IMR-90 (cell line): Measurements from ENCODE around the gene RBM8A. TPM values are rescaled to one million over a fixed set of nuclear protein-coding genes. Genes with fewer than 3 reads are reported as not detected.

Experiments used
- ATAC-seq: fragments of 200-7000 bp; cut with Tn5 transposase; 2 replicates; pipeline ENCODE4 v1.9.1; 2020; ENCODE audit warnings: low read depth, mild to moderate bottlenecking, moderate library complexity
- BruUV-seq: library from RNA; stranded (reverse); fragments of 400-500 nt; replicated peaks from 2 replicates; lab custom pipeline; 2021; lab: Mats Ljungman, UMichigan
- CTCF ChIA-PET: fragments of 300-600 bp; formaldehyde crosslinking; extraction: SDS; loops from one replicate; lab custom pipeline; 2021; ENCODE audit warnings: antibody characterized with exemption; lab: Yijun Ruan, JAX
- POLR2A ChIA-PET: fragments of 300-600 bp; sonication (Branson Sonifier 250); formaldehyde crosslinking; loops from one replicate; lab custom pipeline; 2022; ENCODE audit warnings: antibody characterized with exemption; ENCODE audit not compliant: unreplicated experiment; lab: Charles Lee
- DNase-seq: peaks from one replicate; pipeline ENCODE4 v3.0.0; 2013
- H2AFZ ChIP-seq: replicated peaks from 2 replicates; pipeline ENCODE3; 2013; ENCODE audit warnings: low read length, mild to moderate bottlenecking; ENCODE audit not compliant: poor library complexity
- H2AK5ac ChIP-seq: 2 replicates; pipeline ENCODE4 v1.6.1; 2013; ENCODE audit warnings: low read depth, low read length, inconsistent platforms
- H2AK9ac ChIP-seq: replicated peaks from 2 replicates; pipeline ENCODE3; 2013; ENCODE audit warnings: mild to moderate bottlenecking, low read depth, low read length, moderate library complexity; ENCODE audit not compliant: poor library complexity
- H2BK120ac ChIP-seq: 2 replicates; pipeline ENCODE4 v1.6.1; 2013; ENCODE audit warnings: low read depth, low read length, inconsistent platforms
- H2BK15ac ChIP-seq: 3 replicates; pipeline ENCODE4 v1.6.1; 2013; ENCODE audit warnings: low read depth, low read length, inconsistent platforms
- H2BK20ac ChIP-seq: 2 replicates; pipeline ENCODE4 v1.6.1; 2013; ENCODE audit warnings: low read depth, mild to moderate bottlenecking, inconsistent platforms, low read length, moderate library complexity
- H2BK5ac ChIP-seq: 2 replicates; pipeline ENCODE4 v1.6.1; 2013; ENCODE audit warnings: mild to moderate bottlenecking, low read depth, low read length, inconsistent platforms; ENCODE audit not compliant: poor library complexity, severe bottlenecking
- H3K14ac ChIP-seq: replicated peaks from 2 replicates; pipeline ENCODE4 v1.6.1; 2013; ENCODE audit warnings: low read depth, low read length, inconsistent platforms
- H3K18ac ChIP-seq: 2 replicates; pipeline ENCODE4 v1.6.1; 2013; ENCODE audit warnings: low read depth, low read length, control low read depth
- H3K23ac ChIP-seq: 2 replicates; pipeline ENCODE4 v1.6.1; 2013; ENCODE audit warnings: low read depth, low read length, inconsistent platforms
- H3K27ac ChIP-seq: 2 replicates; pipeline ENCODE4 v1.5.1; 2013; ENCODE audit warnings: mild to moderate bottlenecking, control low read depth, low read length; ENCODE audit not compliant: insufficient read depth
- H3K27me3 ChIP-seq: 2 replicates; pipeline ENCODE4 v1.6.1; 2013; ENCODE audit warnings: low read length; ENCODE audit not compliant: control insufficient read depth, insufficient read depth
- H3K36me3 ChIP-seq: 2 replicates; pipeline ENCODE4 v1.6.1; 2013; ENCODE audit warnings: low read length, mixed read lengths; ENCODE audit not compliant: control insufficient read depth, insufficient read depth
- H3K4ac ChIP-seq: 2 replicates; pipeline ENCODE4 v1.6.1; 2013; ENCODE audit warnings: low read depth, low read length, inconsistent platforms
- H3K4me1 ChIP-seq: 2 replicates; pipeline ENCODE4 v1.6.1; 2013; ENCODE audit warnings: low read length, mixed read lengths; ENCODE audit not compliant: control insufficient read depth, insufficient read depth
- H3K4me2 ChIP-seq: 2 replicates; pipeline ENCODE4 v1.6.1; 2013; ENCODE audit warnings: low read depth, mild to moderate bottlenecking, control low read depth, low read length, moderate library complexity
- H3K4me3 ChIP-seq: 2 replicates; pipeline ENCODE4 v1.5.1; 2013; ENCODE audit warnings: low read depth, mild to moderate bottlenecking, control low read depth, low read length, moderate library complexity; ENCODE audit not compliant: insufficient read depth
- H3K56ac ChIP-seq: 2 replicates; pipeline ENCODE4 v1.6.1; 2013; ENCODE audit warnings: low read length, inconsistent platforms; ENCODE audit not compliant: insufficient read depth; ENCODE audit errors: extremely low read depth
- H3K79me1 ChIP-seq, 2 experiments: 2 replicates each; pipeline ENCODE4 v1.6.1; 2013; ENCODE audit warnings: low read length in 2 of 2, inconsistent platforms in 1 of 2, low read depth in 1 of 2
- H3K9ac ChIP-seq: 2 replicates; pipeline ENCODE4 v1.6.1; 2013; ENCODE audit warnings: low read depth, low read length, control low read depth
- H3K9me1 ChIP-seq: 2 replicates; pipeline ENCODE4 v1.6.1; 2013; ENCODE audit warnings: low read length, inconsistent platforms; ENCODE audit not compliant: insufficient read depth
- H3K9me3 ChIP-seq: 2 replicates; pipeline ENCODE4 v1.6.1; 2013; ENCODE audit warnings: low read length; ENCODE audit not compliant: control insufficient read depth, insufficient read depth
- H4K20me1 ChIP-seq: 2 replicates; pipeline ENCODE4 v1.6.1; 2013; ENCODE audit warnings: low read length, inconsistent platforms; ENCODE audit not compliant: insufficient read depth
- H4K5ac ChIP-seq: 2 replicates; pipeline ENCODE4 v1.6.1; 2013; ENCODE audit warnings: mild to moderate bottlenecking, low read depth, low read length, control low read depth
- H4K8ac ChIP-seq, 2 experiments: 2 replicates each; pipeline ENCODE4 v1.6.1; 2013; ENCODE audit warnings: low read depth in 2 of 2, low read length in 2 of 2, control low read depth in 1 of 2, inconsistent platforms in 1 of 2
- H4K91ac ChIP-seq: 2 replicates; pipeline ENCODE4 v1.6.1; 2013; ENCODE audit warnings: low read depth, low read length, inconsistent platforms; ENCODE audit not compliant: insufficient read depth
- MAZ ChIP-seq: IDR thresholded peaks from 2 replicates; pipeline ENCODE4 v1.6.1; 2012; ENCODE audit warnings: low read depth, mild to moderate bottlenecking, low read length, improper control_type of control experiment, moderate library complexity, borderline replicate concordance
- RCOR1 ChIP-seq: IDR thresholded peaks from 2 replicates; pipeline ENCODE4 v1.6.1; 2012; ENCODE audit warnings: mild to moderate bottlenecking, low read length, improper control_type of control experiment; ENCODE audit not compliant: insufficient replicate concordance
- WGBS, 2 experiments: methylation state at CpG; one replicate each; pipeline versions ENCODE4 v1.1.5 to v1.1.7; 2013; ENCODE audit warnings: missing lambda C conversion rate in 2 of 2; ENCODE audit not compliant: insufficient read length in 1 of 2; ENCODE audit errors: extremely low coverage in 2 of 2; 5-methylcytosine and 5-hydroxymethylcytosine counted together
- dilution Hi-C: fragments of 300-500 bp; cut with HindIII; formaldehyde crosslinking; loops from one replicate; pipeline ENCODE4 v1.14.3; 2018; ENCODE audit warnings: low sequenced_read_pairs; ENCODE audit not compliant: unreplicated experiment
- in situ Hi-C: fragments of 300-500 bp; cut with MboI; formaldehyde crosslinking; loops from 3 replicates; pipeline ENCODE4 v1.14.3; 2019; ENCODE audit warnings: low sequenced_read_pairs, inconsistent platforms, mixed read lengths
- intact Hi-C: fragments of 100-400 bp; cut with micrococcal nuclease; formaldehyde crosslinking; loops from 2 replicates; pipeline ENCODE4 v1.10.0; 2022
- polyA plus RNA-seq, 3 experiments: library from polyadenylated mRNA; depleted of rRNA; stranded (reverse); fragments of >200 nt; gene quantifications; 2 replicates each; pipeline ENCODE4 v1.2.3, GENCODE V29; 2012; ENCODE audit warnings: low replicate concordance in 1 of 3
- total RNA-seq: library from RNA; depleted of rRNA; stranded (reverse); fragments of >200 nt; gene quantifications from 2 replicates; pipeline ENCODE4 v1.2.3, GENCODE V29; 2012

Gene RBM8A
- total and polyA plus RNA-seq, 2 of the 4 experiments (the other 2 are of a cell fraction), result 94.1 to 251 TPM

DNA sequence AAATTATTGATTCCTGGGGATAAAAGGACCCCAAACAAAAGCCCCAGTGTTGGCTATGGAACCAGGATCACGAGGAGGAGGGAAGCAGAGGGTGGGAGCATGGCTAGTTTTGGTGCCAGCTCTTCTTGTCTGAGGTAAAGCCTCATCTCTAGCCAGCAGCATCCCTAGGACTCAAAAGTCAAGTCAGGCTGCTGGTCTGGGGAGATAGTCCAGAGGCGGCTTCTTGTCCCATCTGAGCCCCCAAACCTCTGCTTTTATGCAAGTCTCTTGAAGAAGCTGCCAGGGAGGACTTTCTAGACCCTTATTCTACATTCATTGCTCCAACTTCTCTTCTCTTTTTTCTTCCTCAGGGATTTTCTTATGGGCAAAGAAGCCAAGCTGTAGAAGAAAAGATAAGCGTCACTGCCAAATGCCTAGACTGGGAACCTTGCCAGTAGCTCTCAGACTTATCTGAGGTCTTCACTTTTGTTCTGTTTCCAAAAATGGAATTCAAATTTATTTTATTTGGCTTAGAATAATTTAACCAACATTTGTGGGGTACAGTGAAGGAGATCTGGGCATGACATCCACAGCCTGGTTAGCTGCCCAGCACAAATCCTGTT is 34.7 kb downstream of the RBM8A start:
- in situ Hi-C loops, result no loop called here
- peaks cover 0 to 4% of the 10 kb centered on the region in 2 experiments; a peak in 1 of 4 replicates for H3K79me1 ChIP-seq
- no peaks in the 10 kb centered on the region for H3K36me3 ChIP-seq
- H3K27me3 ChIP-seq, result no peaks in the 10 kb centered on the region
- 83% methylated on average over 1 of the region's 3 CpGs; no CpG with 5 or more reads in 1 of the 2 experiments for WGBS, 2 experiments
- peak overlapping the region; percentile 93 for H3K14ac ChIP-seq
- peak overlapping the region; percentile 43 for H3K4me2 ChIP-seq
- peak overlapping the region; percentile 90 for H2AK9ac ChIP-seq
- POLR2A ChIA-PET, result interaction anchor here (0.5 to 1.0 kb wide), 2 partner anchors 34 to 89 kb away, joined by 3 to 5 read pairs; partner anchors contain the start of gene PIAS3
- H3K56ac ChIP-seq, result peak overlapping the region; percentile 91
- H3K27ac ChIP-seq, result peak overlapping the region; percentile 70
- DNase-seq, result peak; percentile 71
- peaks cover 15% of the 10 kb centered on the region for H3K9me1 ChIP-seq
- H4K5ac ChIP-seq, result peak overlapping the region; percentile 83
- H3K9me3 ChIP-seq, result no peaks in the 10 kb centered on the region
- peak overlapping the region; percentile 92 for H4K91ac ChIP-seq
- intact Hi-C loops, result loop anchor here (1.0 to 10.0 kb wide), 5 partner anchors 18 to 121 kb away; partner anchors contain the start of genes ITGA10, LIX1L, PEX11B and PIAS3
- ATAC-seq, result peak; percentile 15
- peak overlapping the region; percentile 49 for H3K18ac ChIP-seq
- peaks cover 12% of the 10 kb centered on the region for H3K4me1 ChIP-seq
- TF ChIP-seq RCOR1 (peak; percentile 5), MAZ (no peak)
- CTCF ChIA-PET, result interaction anchor here (0.6 to 2.5 kb wide), 25 partner anchors 9 to 179 kb away, joined by 3 to 24 read pairs (median 6); partner anchors contain the start of genes ITGA10, LIX1L, NUDT17 and PEX11B
- H4K20me1 ChIP-seq, result no peaks in the 10 kb centered on the region
- peak overlapping the region; percentile 96 for H3K4ac ChIP-seq
- H2BK15ac ChIP-seq, result peak overlapping the region; percentile 76
- H2BK120ac ChIP-seq, result peak overlapping the region; percentile 95
- dilution Hi-C loops, result no loop called here
- H3K23ac ChIP-seq, result peak overlapping the region; percentile 92
- H2BK20ac ChIP-seq, result peak overlapping the region; percentile 89
- peak overlapping the region; percentile 88 for H2BK5ac ChIP-seq
- peak overlapping the region; percentile 87 for H2AFZ ChIP-seq
- peak overlapping the region; percentile 85 to 92 for H4K8ac ChIP-seq
- peak overlapping the region; percentile 34 for H3K9ac ChIP-seq
- peak overlapping the region; percentile 98 for H2AK5ac ChIP-seq
- no peak overlapping the region; the same call in 1 of the 2 replicates for H3K4me3 ChIP-seq
- BruUV-seq, result no TSS peak
